ENCODE data around the gene RMDN2.

RMDN2 gene

GRCh38 chr2:37925063-37925897 lies at the start of gene RMDN2:
Gene RMDN2, plus strand, starts transcription at chr2:37925287. Its CDS starts 3,991 bp downstream, at chr2:37929278.
- no peaks in the 10 kb centered on the region for H3K4me1 ChIP-seq (ENCODE audit: low read length)
- TF ChIP-seq EZH2phosphoT487 (IDR thresholded peaks at IDR 0.05; ENCODE audit: low read length) (no peak), CTCF (IDR thresholded peaks at IDR 0.05; ENCODE audit: low read length) (no peak), EZH2 (optimal IDR thresholded peaks at IDR 0.05; ENCODE audit: low read depth, low read length) (no peak)
- H3K9me2 ChIP-seq (replicated peaks; ENCODE audit: insufficient read depth, low read length) = no peaks in the 10 kb centered on the region
- peak within 1 kb of the TSS; percentile 62; the same call in 1 of the 2 replicates for H3K9ac ChIP-seq (ENCODE audit: low read length)
- H2AFZ ChIP-seq (ENCODE audit: low read length) = peak within 1 kb of the TSS; percentile 78
- H3K27me3 ChIP-seq (replicated peaks; ENCODE audit: insufficient read depth, low read length) = peaks cover 31% of the 10 kb centered on the region
- peak; percentile 94 for DNase-seq
- peak within 1 kb of the TSS; percentile 62 for H3K4me3 ChIP-seq (ENCODE audit: low read length)
- H4K20me1 ChIP-seq (ENCODE audit: insufficient read depth, low read length) = no peaks in the 10 kb centered on the region
- H3K36me3 ChIP-seq (replicated peaks; ENCODE audit: insufficient read depth, low read length) = no peaks in the 10 kb centered on the region
- H3K9me3 ChIP-seq (replicated peaks; ENCODE audit: insufficient read depth, low read length) = no peaks in the 10 kb centered on the region
- H3F3A ChIP-seq (ENCODE audit: insufficient read depth, low read length) = peaks cover 13% of the 10 kb centered on the region
- peak within 1 kb of the TSS; percentile 70 for H3K4me2 ChIP-seq (ENCODE audit: low read depth, low read length)
- H3K27ac ChIP-seq (ENCODE audit: low read length) = peak within 1 kb of the TSS; percentile 47; the same call in 1 of the 2 replicates
- no peaks in the 10 kb centered on the region for H3K79me2 ChIP-seq (ENCODE audit: low read length)

DNA sequence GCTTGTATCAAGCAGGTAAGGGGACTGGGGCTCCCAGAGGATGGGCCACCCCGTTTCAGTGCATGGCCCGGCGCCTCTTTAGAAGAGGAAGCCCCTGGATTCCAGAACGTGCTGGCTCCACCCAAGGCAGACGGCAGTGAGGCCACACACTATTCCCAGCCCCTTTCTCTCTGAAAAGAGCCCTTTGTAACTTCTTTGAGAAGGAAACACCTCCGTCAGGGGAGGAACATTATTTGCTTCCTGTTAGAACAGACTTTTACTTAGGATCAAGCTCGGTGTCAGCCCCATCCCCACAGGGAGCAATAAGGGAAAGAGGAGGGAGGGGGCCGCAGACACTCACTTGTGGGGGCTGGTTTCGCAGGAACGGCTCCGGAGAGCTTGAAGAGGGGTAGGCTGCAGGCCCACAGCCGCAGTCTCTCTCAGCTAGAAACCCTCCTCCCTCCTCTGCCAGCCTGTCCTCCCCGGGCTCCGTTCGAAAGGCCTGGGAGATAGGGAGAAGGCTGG lies 49.6 kb upstream of the RMDN2 start:
- Histone ChIP-seq H4K20me1 (ENCODE audit: insufficient read depth, low read length) (no peaks in the 10 kb centered on the region), H2AFZ (ENCODE audit: low read length) (no peak overlapping the region), H3K27me3 (replicated peaks; ENCODE audit: insufficient read depth, low read length) (0 out of 2 replicates have a peak, but pooled peaks cover 5% of the 10 kb centered on the region), H3K79me2 (ENCODE audit: low read length) (no peaks in the 10 kb centered on the region), H3K36me3 (replicated peaks; ENCODE audit: insufficient read depth, low read length) (no peaks in the 10 kb centered on the region), H3K4me2 (ENCODE audit: low read depth, low read length) (no peak overlapping the region), H3K4me3 (ENCODE audit: low read length) (no peak overlapping the region), H3K9me2 (replicated peaks; ENCODE audit: insufficient read depth, low read length) (no peaks in the 10 kb centered on the region), H3K9me3 (replicated peaks; ENCODE audit: insufficient read depth, low read length) (no peaks in the 10 kb centered on the region), H3K4me1 (ENCODE audit: low read length) (0 out of 2 replicates have a peak, but pooled peaks cover 6% of the 10 kb centered on the region), H3K9ac (ENCODE audit: low read length) (no peak overlapping the region), H3K27ac (ENCODE audit: low read length) (no peak overlapping the region), H3F3A (ENCODE audit: insufficient read depth, low read length) (no peaks in the 10 kb centered on the region)
- no peak for DNase-seq
- TF ChIP-seq EZH2 (optimal IDR thresholded peaks at IDR 0.05; ENCODE audit: low read depth, low read length) (no peak), EZH2phosphoT487 (IDR thresholded peaks at IDR 0.05; ENCODE audit: low read length) (no peak), CTCF (IDR thresholded peaks at IDR 0.05; ENCODE audit: low read length) (no peak)

GRCh38 chr2:37876227-37876626 lies 48.9 kb upstream of the RMDN2 start:
- Histone ChIP-seq H3K4me2 (ENCODE audit: low read depth, low read length) (no peak overlapping the region), H3F3A (ENCODE audit: insufficient read depth, low read length) (no peaks in the 10 kb centered on the region), H3K36me3 (replicated peaks; ENCODE audit: insufficient read depth, low read length) (no peaks in the 10 kb centered on the region), H3K9ac (ENCODE audit: low read length) (no peak overlapping the region), H3K9me2 (replicated peaks; ENCODE audit: insufficient read depth, low read length) (no peaks in the 10 kb centered on the region), H3K27me3 (replicated peaks; ENCODE audit: insufficient read depth, low read length) (0 out of 2 replicates have a peak, but pooled peaks cover 5% of the 10 kb centered on the region), H3K4me1 (ENCODE audit: low read length) (0 out of 2 replicates have a peak, but pooled peaks cover 6% of the 10 kb centered on the region), H3K4me3 (ENCODE audit: low read length) (no peak overlapping the region), H3K9me3 (replicated peaks; ENCODE audit: insufficient read depth, low read length) (no peaks in the 10 kb centered on the region), H4K20me1 (ENCODE audit: insufficient read depth, low read length) (no peaks in the 10 kb centered on the region), H2AFZ (ENCODE audit: low read length) (no peak overlapping the region), H3K27ac (ENCODE audit: low read length) (no peak overlapping the region), H3K79me2 (ENCODE audit: low read length) (no peaks in the 10 kb centered on the region)
- TF ChIP-seq CTCF (IDR thresholded peaks at IDR 0.05; ENCODE audit: low read length) (no peak), EZH2 (optimal IDR thresholded peaks at IDR 0.05; ENCODE audit: low read depth, low read length) (no peak), EZH2phosphoT487 (IDR thresholded peaks at IDR 0.05; ENCODE audit: low read length) (no peak)
- DNase-seq = no peak
